AG09309 (cell line): ENCODE measurements around the gene ZNF236.

Experiments
- DNase-seq: peaks from one replicate; pipeline ENCODE4 v3.0.0-alpha.2; 2010; ENCODE audit warnings: low read depth
- H3K4me3 ChIP-seq: 2 replicates; pipeline ENCODE4 v1.5.1; 2011; ENCODE audit warnings: mild to moderate bottlenecking, low read depth, low read length, moderate library complexity; ENCODE audit not compliant: control insufficient read depth
- CTCF ChIP-seq: IDR thresholded peaks from 2 replicates; pipeline ENCODE4 v1.5.1; 2011; ENCODE audit warnings: mild to moderate bottlenecking, low read depth, low read length, inconsistent platforms; ENCODE audit not compliant: insufficient read depth, control insufficient read depth; ENCODE audit errors: missing control alignments

ZNF236 gene

GRCh38 chr18:76895498-76895897 lies 73.1 kb downstream of the ZNF236 start:
- DNase-seq = no peak
- no peak overlapping the region for H3K4me3 ChIP-seq
- no peak for TF ChIP-seq CTCF

GRCh38 chr18:76896677-76897076 lies 74.3 kb downstream of the ZNF236 start:
- no peak for TF ChIP-seq CTCF
- no peak overlapping the region for H3K4me3 ChIP-seq
- DNase-seq = no peak

GRCh38 chr18:76897257-76897656 lies 74.9 kb downstream of the ZNF236 start:
- DNase-seq = no peak
- no peak overlapping the region for H3K4me3 ChIP-seq
- TF ChIP-seq CTCF = no peak

- no peak for TF ChIP-seq CTCF
- no peak overlapping the region for H3K4me3 ChIP-seq
- DNase-seq = no peak
Measured at GRCh38 chr18:76903386-76903785, 81.0 kb downstream of the ZNF236 start.

GRCh38 chr18:76905821-76906220 lies 83.5 kb downstream of the ZNF236 start:
- DNase-seq = no peak
- no peak for TF ChIP-seq CTCF
- no peak overlapping the region for H3K4me3 ChIP-seq

GRCh38 chr18:76908277-76908676 lies 85.9 kb downstream of the ZNF236 start:
- TF ChIP-seq CTCF = no peak
- no peak overlapping the region for H3K4me3 ChIP-seq

GRCh38 chr18:76909439-76909838 lies 87.1 kb downstream of the ZNF236 start:
- H3K4me3 ChIP-seq = no peak overlapping the region
- no peak for DNase-seq
- TF ChIP-seq CTCF = no peak

More at GRCh38 chr18:76908277-76908676, 85.9 kb downstream of the ZNF236 start:
- DNase-seq = no peak
